HG03045 (cell line): Measurements from ENCODE around the gene FRYL.

ENCODE experiments used
- ATAC-seq: cut with Tn5 transposase; IDR thresholded peaks from one replicate; pipeline ENCODE4 v1.9.1; 2021; ENCODE audit warnings: mild to moderate bottlenecking, moderate library complexity; ENCODE audit not compliant: unreplicated experiment

Gene FRYL

DNA sequence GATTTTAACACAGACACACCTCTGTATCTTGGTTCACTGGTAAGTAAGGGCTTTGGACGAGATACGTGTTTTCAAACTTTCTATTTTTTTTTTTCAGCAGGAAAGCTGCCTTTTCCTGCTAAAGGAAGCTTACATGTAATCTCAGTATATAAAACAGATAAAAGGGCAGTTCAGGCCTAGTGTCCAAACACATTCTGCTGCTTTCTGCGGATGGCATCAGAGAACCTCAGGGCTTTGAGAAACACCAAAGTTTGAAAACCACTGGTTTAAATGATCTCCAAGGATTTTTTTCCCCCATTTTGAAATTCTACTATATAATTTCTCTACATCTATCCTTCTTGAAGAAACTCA is 214.1 kb downstream of the FRYL start:
- no peak for ATAC-seq

DNA sequence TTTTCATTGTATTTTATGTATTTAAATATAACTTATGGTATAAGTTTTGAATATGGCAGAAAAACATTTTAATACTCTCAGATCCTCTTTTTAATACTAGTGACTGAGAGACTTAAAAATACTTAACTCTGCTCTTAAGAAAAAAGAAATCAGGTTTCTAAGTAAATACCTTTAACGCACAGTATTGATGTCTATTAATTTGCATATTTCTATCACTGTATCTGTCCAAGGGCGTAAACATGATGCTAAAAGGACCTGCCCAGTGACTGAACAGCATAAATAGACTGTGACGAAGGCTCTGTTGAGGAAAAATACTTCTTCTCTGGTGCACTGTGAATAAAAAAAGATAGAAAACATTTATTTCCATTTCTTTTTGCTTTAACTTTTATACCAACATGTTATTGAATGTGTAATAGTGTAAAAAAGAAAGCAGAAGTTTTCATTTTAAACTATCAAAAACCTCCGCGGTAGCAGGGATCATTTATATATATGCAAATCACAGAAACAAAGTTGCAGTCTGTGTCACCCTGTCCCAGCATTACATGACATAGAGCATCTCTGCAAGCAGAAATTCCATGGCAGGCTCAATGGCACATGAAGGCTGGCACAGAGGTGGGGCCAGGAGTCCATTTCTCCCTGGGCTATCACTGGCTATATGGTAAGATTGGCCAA is 214.6 kb downstream of the FRYL start:
- no peak for ATAC-seq

DNA sequence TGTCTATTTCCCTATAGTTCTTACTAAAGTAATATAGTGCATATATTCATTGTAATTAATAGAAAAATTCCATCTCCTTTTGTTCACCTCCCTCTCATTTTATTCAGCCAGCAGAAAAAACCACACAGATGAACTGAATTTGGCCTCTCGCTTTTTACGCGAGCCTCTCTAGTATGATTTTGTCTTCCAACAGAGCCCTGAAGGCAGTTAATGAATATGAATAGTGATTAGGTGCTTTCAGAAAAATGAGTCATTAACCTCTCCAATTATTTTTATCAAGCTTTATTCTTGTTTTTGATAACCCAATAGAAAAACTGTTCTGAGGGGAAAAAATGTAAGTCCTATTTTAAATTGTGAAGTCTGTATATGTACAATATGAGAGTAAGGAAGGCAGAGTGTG is 215.9 kb downstream of the FRYL start:
- no peak for ATAC-seq

DNA sequence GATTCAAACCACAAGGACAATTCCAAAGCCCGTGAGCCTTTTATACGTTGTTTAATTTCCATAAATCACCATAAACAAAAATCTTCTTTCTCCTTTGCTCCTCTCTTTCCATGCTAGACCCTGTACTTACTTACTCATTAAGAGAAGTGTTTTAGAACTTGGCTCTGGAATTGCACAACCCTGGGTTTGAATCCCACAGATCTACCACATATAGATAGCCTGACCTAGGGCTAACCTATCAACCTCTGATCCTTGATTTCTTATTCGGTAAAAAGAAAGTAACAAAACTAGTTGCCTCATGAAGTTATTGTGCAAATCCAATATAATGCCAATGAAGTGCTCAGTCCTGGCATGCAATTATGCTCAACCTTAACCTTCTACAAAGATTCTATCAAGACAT is 221.3 kb downstream of the FRYL start:
- no peak for ATAC-seq

DNA sequence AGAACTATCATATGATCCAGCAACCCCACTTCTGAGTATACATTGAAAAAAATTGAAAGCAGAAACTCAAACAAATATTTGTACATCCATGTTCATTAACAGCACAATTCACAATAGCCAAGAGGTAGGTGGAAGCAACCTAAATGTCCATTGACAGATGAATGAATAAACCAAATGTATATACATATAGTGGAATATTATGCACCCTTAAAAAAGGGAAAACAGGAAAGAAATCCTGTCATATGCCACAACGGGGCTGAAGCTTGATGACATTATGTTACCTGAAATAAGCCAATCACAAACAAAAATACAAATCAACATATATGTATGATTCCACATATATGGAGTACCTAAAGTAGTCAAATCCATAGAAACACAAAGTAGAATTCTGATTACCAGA is 222.1 kb downstream of the FRYL start:
- no peak for ATAC-seq

DNA sequence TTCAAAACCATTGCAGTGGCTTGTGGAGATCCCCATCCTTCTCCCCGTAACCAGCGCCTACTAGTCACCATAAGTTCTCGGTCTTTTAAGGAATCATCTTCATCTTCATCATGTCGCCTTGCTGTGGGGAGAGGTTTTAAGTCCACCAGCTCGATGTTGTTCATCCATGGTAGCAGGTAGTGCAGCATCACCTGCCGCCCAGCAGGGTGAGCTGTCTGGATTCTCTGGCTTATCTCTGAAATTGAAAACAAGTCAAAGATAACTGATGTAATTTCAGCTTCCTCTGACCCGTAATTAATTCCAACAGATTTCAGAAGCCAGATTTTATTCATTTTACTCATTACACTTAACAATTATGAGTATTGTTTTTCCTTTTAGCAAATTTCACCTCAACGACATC is 222.6 kb downstream of the FRYL start:
- ATAC-seq = no peak

DNA sequence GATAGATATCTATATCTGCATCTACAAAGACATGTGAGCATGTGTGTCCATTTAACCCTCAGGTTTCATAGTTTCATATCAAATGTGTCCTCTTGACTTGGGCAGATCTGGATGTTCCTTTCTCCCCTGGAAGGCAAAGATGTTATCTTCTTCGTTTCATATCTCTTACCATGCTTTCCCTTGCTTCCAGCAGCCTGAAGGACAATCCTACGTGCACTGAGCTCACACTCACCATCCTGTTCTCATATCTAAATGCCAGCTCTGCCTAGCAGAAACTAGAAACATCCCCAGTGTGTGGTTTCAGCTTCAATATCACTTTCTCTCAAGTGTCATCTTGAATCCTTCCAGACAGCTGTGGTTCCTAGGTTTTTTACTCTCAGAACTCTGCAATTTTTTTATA is 223.8 kb downstream of the FRYL start:
- no peak for ATAC-seq

DNA sequence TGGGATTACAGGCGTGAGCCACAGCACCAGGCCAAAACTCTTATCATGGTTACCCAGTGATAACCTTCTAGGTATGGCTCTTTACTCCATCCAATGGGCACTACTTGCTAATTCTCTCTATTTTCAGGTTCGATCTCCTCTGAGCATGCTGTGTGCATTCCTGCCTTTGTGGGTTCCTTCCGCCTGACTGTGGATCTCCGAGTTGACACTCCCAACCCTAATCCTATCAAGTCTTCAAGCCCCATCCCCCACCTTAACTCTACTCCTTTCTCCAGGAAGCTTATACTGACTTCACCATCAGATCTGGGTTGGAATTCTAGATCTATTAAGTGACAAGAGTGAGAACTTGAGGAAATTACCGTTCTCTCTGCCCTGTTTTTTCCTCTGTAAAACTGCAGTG is 225.5 kb downstream of the FRYL start:
- no peak for ATAC-seq

DNA sequence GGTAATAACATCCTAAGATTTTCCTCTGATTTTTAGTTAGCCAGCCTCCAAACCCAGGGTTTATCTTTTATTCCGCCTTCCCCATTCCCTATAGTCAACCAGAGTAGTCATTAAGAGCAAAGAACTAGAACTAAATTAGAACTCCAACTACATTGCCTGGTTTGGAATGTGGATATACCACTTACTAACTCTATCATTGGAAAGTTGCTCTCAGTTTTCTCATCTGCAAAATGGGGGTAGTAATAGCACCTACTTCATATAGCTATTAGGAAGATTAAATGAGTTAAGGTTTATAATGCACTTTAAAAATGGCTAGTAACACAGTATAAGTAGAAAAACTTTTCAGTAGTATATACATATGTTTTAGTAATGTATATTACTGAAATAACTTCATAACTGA is 226.4 kb downstream of the FRYL start:
- no peak for ATAC-seq

DNA sequence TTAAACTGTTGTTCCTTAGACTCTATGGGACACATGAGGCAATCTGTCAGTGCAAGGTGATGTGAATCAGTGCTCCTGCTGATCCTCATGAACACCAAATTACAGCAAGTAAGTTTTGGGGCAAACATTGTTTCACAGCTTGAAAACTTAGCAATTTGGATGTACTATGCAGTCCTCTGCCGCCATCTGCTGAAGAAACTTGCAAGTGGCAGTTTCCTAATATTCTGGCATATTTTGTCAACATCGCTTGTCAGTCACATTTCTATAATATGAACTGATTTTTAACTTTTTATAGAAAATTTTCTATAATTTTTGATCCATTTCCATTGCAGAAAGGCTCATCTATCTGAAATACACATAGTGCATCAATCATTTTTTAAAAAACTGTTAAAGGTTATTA is 233.7 kb downstream of the FRYL start:
- ATAC-seq = no peak

DNA sequence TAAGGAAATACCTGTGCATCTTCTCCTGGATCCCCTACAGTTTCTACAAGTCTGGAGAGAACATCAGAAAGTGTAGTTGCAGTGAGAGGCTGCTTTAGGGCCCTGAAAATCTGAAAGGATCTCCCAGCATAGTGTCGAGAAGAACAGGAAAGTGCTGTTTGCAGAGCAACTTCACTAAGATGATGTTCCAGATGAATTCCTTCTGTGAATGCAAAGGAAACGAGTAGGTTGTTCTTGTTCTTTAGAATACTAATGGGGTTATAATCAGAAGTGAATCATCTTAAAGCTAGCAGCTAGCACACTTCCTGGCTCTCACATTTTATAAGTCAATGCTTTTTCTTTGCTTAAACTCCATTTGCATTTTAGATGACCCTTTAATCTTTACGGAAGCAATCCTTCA is 236.3 kb downstream of the FRYL start:
- no peak for ATAC-seq

DNA sequence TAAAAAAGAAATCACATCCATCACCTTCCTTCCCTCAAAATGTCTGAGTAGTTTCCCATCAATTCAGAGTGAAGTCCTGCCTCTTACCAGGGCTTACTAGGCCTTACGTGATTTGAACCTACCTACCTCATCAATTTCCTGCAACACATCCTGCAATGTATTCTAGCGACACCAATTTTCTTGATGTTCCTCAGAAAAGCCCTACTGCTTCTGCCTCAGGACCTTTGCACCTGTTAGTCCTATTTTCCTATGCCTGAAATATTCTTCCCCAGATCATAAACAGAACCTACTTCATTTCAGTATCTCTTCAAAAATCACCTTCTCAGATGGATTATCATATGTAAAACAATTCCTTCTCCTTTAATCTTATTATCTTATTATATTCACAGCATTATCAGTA is 237.2 kb downstream of the FRYL start:
- ATAC-seq = no peak

DNA sequence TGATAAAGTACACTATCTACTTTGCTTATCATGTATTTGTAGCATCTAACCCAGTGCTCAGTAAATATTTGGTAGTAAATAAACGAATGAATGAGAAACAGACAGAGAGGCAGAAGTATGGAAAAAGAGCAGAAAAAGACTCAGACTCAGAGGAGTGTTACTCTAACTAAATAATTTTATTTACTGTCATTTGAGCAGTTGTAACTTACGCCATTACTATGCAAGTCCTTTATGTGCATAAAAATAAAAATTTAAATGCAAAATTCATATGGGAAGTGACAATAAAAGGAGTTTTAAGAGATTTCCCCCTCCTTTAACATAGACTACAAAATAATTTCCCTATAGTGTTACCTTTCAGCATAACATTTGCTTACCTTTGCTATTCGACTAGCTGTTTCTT is 240.5 kb downstream of the FRYL start:
- no peak for ATAC-seq

DNA sequence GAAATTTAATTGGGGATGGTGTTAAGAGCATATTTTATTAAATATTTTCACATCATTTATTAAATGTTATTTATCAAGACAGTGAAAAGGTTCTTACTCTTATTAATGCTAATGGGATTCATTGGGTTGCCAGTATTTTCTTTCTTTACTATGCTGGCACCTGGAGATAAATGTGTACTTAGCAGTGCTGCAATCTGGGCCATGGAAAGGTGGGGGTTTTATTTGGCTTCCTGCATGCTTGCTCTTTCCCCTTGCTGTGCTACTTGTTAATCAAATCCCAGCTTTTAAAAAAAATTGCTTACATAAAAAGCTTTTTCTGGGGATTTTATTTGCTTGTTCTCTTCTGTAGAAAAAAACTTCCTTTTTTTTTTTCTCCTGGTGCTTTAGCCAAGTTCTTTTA is 241.7 kb downstream of the FRYL start:
- ATAC-seq = no peak

DNA sequence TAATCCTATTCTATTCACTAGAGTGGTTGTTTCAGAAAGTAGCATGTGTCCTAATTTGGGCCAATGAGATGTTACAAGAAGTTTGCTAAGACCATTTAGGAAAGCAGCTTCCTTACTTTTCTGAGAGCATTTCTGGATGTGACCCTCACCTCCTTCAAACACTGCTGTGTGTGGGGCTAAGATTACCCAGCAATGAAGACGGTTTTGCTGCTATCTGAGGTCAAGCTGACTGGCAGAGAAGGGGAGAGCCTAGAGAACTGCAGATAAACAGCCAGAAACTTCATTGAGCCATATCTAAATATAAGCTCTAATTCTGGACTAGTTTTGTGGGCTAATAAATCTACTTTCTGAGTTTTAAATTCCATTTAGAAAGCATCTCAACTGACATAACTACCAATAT is 253.7 kb downstream of the FRYL start:
- no peak for ATAC-seq

DNA sequence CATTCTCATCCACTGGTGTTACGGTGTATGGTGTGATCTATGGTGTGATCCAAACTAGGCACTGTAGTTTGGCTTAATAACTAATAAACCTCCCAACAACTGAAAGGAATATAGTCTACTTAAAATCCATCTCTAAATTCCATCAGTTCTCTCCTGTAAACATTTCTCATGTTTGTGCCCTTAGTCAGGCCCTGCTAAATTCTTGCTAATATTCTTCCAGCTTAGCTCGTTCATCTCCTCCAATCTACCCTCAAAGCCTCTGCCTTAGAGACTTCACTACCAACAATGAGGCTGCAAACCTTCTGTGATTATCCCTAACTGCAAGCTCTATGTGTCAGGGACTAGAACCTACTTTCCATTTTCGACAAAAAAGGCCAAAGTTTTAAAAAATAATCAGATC is 261.9 kb downstream of the FRYL start:
- no peak for ATAC-seq

DNA sequence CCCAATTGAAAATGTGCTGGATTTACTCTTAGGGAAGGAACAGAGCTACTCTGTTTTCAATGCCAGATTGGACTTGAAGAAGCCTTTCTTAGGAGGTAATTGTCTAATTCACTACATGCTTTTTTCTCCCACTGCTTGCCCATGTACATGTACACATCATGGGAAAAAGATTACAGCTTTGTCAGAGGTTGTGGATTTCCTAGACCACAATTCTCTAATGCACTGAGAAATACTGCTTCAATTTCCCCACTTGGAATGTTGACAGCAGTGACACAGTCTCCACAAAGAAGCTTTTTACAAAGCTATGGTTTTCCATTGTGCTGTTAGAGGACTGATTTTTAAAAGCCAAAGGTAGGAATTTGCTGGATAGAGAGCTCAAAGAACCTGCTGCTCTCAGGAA is 270.5 kb downstream of the FRYL start:
- no peak for ATAC-seq

DNA sequence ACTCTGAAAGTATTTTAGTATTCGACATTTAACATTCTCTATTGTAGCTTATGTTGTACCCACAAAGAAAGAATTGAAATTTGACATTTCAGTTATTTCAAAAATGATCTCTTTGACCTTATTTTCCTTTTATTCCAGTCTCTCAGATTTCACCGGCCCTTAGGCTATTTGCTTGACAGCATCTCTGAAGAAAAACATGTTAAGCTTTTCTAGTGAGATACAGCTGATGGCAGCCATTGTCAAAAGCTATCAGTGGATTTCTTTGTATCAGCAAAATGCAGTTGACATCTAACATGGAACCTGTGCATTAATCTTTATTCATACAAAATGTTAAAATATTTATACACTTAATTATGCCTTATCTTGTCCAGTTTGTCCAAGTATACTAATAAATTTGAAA is 273.4 kb downstream of the FRYL start:
- no peak for ATAC-seq

DNA sequence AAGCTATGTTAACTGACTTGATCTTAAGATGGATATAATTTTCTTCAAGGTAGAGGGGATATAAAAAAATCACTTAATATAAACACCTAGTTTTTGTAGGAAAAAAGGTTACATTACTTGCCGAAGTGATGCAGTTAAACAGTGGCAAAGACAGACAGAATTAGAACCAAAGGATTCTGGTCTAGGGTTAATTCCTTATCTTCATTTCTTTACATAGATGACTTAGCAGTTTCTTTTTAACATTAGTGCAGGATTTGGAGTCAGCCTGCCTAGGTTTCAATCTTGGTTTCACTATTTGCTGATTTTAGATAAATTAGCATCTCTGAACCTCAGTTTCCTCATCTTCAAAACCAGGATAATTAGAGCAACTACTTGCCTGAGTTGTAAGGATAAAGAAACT is 275.7 kb downstream of the FRYL start:
- ATAC-seq = no peak

DNA sequence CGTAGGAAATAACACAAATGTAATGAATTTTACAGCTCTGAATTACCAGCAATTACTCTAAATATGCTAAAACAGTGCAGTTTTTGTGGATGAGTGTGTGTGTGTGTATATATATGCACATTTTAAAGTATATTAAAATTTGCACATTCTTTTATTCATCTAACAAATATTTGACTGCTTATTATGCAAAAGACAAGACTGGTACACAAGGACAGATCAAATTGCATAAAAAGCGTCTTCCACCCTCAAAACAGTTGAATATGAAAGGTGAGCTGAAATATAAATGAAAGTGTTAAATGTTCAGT is 276.1 kb downstream of the FRYL start:
- ATAC-seq = no peak

DNA sequence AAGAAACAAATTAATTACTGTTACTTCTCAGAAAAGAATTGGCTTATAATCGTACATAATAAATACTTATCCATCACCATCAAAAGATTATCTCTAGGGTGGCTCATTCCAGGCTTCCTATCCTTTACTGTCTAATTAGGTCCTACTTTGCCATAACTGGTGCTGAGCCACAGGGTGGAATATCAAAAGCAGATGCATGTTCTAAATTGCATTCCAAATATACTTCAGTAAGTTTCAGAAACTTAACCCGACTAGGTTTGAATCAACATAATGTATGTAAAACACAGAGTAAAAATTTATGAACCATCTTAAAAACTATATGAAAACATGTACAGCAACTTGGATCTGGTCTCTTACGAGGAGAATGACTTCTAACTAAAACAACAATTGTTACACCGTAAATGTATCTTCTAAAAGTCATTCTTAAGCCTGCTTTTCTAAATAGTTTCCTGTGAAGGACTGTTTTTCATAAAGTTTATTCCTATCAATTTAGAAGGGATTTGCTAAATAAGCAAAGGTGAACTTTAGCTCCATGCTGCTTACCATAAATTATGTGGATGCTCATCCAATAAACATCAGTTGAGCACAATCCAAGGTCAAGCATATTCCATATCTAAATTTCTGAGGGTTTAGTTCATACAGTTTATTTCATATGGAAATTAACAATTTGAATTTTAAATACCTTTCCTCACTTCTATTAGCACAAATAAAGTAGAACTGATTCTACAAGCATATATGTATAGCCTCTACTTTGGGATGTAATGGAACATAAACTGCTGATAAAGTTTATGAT is 276.6 kb downstream of the FRYL start:
- no peak for ATAC-seq

DNA sequence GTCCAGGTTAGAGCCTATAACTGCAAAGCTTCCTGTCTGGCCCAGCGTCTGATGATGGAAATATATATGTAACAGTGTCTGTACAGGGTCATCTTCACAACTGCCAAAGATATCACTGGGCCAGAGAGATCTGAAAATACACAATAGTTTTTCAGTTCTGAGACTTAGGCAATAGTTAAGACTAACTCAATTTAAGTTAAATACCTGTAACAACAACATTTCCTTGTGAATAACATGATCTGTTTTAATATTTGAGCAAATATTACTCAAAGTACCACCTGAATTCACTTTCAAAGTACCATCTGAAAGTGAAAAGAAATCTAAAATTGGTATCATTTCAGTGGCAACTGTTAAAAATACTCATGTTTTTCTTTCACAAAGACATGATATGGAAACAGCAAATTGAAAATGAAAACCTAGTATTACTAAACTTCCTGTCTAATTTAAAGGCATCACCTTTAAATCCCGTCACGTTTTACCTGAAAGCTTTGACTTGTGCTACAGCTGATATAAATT is 280.5 kb downstream of the FRYL start:
- peak; percentile 65 for ATAC-seq

DNA sequence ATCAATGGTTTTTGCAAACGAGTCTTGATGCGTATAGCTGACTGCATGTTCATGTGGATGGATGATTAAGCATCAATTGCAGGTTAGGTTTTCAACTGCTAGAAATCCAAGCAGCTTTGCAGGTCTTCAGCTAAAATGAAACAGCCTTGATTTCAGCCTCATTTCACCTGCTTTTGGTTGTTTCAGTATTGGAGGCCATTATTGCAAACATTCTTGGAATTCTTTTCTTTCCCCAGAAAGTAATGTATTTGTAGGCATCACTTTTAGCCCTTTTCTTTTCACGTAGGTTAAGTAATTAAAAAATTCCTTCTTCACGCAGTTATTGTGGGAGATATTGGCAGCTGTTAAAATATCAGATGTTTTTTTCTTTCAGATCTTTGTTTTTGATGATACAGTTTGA is 281.2 kb downstream of the FRYL start:
- ATAC-seq = no peak
